Activated CD4-positive, alpha-beta T cell treated with anti-CD3 and anti-CD28 coated beads for 4 hours (primary cell): Measurements from ENCODE around the gene IQCH.

Experiments
- DNase-seq, 2 donors: peaks; one replicate each; pipeline ENCODE4 v3.0.0-alpha.2; 2020

IQCH gene

DNA sequence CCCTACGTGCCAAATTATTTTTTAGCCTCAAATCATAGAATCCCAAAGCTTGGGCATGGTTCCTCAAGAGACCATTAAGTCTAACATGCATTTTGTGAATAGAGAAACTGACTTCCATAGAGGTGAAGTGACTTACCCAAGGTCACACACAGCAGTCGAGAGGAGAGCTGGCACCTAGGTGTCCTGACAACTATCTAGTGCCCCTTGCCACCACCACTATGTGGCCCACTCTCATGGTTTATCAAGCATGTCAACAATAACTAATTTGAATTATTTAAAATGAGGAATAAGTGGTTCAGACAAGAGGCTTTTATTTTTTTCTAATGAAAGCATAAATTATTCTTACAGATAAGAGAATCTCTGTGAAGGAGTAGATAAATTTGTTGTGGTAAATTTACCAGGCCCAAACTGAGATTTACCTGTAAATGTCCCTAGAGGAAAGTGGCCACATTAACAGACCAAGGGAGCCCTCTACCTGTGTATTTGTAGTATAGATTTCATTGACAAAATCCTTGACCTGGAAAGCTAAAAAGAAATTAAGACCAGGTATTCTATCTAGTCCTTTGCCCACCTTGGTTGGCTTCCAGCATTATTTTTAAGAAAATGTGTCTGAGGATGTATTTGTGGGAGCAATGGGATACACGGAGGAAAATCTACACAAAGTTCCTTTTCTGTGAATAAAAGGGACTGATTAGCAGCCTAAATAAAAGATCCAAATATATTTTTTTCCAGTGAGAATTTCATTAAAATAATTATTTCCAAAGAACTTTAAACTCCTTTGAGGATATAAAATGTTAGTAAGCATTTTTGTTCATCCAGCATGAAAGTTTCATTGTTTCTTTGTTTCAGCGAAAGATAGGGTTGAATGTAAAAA is 49.1 kb downstream of the IQCH start:
- DNase-seq = peak; percentile 25

DNA sequence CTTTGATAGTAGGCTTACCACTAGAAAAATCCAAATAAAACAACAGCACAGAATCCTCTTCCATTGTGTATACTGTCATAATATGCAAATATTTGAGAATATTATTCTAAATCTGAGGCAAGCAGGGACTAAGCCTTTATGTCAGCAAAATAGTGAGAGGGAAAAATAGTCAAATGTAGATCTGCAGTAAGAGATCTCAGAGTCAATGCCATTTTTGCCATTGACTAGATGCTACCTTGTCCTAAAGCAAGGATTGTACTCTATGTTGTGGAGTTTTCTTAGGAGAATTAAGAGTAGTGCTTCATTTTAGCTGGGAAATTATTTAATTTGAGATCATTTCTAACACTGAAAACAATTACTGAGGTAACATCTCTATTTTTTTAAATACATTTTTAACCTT is 50.2 kb downstream of the IQCH start:
- no peak for DNase-seq

DNA sequence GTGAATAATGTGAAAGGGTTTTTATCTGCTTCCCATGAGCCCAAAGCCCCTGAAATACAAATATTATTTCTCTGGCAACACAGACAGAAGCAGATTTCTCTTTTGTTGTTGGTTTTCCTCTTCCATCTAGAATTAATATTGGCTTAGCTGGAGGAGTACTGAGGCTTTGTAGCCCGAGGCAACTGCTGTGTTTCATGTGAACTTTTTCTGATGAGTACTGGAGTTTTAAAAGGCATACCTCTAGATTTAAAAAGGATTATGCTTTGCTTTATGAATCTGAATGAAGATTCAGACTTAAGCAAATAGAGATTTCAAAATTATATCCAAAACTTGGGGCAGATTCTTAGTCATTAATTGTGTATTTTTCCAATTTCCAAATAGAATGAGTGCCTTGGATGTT is 50.9 kb downstream of the IQCH start:
- no peak for DNase-seq

DNA sequence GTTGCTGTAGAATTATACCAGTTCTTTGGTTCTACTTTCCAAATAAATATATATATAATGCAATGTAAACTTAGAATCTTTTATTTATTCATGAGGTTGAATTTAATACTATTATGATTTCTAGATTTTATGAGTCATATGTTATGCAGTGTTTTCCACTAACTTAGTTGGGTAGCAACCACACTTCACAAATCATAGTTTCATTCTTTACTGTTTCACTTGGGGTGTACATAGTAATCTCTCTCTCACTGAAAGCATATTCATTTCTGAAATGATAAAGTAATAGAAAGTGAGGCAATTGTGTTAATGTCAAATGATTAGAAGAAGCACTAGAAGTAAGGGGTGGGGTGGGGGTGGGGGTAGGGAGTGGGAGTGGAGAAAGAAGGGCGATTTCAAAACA is 52.6 kb downstream of the IQCH start:
- no peak for DNase-seq

DNA sequence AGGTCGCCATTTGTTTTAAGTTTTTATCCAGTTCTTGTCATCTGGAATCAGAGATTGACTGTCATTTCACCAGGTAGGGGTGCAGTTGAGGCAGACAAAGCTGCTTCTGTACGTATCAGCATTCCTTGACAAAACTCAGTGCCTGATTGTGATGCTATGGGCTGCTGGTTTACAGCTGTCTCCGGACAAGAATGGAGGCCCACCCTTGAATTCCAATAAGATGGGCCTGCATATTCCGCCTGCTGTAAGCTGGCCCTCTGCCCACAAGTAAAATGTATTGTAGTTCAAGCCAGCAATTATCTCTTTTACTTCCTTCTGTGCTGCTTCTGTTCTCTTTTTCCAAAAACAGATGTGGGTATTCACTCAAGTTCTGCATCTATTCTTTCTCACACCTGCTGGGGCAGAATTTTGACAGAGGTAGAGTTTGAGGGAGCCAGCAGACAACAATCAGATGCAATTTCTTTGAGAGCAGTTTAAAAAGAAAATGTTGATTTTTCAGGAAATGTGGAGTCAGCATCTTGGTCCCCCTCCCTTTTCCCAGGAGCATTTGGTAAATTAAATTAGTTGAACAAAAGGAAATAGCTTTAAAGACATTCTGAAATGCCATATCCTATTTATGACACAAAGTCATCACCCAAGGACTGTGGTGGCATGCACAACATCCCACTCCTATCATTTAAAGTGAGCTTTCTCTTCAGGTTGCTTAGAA is 53.5 kb downstream of the IQCH start:
- no peak for DNase-seq

DNA sequence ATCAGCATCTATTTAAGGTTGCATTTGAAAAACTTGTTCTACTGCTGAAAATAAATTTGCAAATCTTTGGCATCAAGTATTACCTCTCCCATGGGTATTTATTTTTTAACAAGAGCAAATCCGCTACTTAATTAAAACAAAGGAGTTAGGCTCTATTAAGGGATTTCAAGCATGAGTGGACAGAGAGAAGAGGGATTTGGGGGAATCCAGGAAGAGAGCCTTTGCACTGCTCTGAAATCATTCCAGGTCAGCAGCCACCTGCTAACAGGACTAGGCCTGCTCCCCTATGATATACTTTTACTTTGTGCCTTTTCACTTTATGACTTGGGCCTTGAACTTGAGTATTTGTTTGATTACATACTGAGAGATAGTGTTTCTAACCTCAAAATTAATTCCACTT is 57.1 kb downstream of the IQCH start:
- no peak for DNase-seq

DNA sequence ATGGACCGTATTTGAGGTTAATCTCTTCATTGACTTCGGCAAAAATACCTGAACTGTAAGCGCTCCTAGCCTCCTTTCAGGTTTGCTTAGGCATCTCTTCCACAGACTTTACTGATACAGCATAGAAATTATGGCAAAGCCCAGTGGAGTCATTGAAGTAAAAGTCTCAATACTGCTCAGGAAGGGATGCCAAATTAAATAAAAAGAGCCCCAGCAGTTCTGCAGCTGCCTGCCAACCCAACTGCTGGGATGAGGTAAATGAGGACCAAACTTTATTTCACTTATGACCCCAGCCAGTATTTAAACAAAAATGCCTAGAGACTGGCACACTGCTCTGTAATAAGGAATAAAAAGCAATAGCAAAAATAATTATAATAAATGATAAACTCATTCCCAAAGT is 65.4 kb downstream of the IQCH start:
- no peak for DNase-seq

DNA sequence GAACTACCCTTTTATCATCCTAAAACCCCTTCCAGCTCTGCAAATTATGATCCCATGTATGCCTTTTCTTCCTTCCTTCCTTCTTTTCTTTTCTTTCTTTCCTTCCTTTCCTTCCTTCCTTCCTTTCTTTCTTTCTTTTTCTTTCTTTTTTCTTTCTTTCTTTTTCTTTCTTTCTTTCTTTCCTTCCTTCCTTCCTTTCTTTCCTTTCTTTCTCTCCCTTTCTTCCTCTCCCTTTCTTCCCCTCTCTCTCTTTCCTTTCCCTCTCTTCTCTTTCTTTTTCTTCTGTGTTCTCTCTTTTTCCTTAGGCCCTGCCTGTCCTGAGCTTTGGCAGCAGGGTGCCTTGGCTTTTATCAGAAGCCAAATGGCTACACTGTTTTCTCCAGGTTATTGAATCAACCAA is 66.8 kb downstream of the IQCH start:
- no peak for DNase-seq

DNA sequence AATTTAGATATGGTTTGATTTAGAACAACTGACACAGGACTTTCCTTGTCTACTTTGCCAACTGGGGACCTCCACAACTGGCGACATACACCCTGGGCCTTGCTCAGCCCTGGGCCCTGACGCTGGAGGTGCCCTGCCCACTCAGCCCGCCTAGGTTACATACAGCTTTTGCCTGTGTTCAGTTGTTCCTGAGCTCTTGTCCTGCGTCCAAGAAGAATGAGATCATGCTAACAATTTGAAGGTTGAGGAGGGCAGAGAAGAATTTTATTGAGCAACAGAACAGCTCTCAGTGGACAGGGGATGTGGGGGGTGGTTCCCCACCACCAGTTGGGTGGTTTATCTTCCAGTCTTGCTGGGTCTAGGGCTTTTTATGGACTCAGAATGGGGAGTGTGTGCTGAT is 67.9 kb downstream of the IQCH start:
- DNase-seq = no peak

DNA sequence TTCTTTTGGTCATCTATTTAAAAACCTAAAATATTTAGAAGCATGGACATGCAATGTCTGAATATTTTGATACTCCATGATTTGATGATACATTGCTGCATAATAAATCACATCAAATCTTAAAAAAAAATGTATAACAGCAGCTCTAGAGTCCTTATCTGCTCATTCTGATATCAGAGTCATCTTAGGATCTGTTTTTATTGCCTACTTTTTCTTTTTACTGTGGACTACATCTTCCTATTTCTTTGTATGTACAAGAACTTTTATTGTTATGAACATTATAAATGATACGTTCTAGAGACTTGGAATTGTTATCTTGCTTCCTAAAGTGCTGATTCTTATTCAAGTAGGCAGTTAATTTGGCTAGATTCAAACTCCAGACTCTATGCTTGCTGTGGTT is 72.7 kb downstream of the IQCH start:
- no peak for DNase-seq

DNA sequence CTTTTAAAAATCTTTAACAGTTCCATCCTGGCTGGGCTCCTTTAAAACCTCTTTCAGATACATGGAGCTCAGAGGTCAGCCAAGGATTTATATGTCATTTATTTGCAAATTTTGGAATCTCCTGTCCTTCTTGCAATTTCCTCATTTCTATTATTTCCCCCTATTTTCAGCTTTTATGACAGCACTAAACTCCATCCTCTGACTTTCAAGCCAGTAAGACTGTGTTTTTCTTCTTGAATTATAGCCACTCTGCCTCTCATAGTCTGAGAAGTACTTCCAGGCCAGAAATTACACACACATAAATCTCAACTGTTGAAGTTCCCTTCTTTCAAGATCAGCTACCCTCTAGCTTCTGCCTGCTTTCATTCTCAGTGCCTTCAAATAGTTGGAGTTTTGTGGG is 73.2 kb downstream of the IQCH start:
- no peak for DNase-seq

DNA sequence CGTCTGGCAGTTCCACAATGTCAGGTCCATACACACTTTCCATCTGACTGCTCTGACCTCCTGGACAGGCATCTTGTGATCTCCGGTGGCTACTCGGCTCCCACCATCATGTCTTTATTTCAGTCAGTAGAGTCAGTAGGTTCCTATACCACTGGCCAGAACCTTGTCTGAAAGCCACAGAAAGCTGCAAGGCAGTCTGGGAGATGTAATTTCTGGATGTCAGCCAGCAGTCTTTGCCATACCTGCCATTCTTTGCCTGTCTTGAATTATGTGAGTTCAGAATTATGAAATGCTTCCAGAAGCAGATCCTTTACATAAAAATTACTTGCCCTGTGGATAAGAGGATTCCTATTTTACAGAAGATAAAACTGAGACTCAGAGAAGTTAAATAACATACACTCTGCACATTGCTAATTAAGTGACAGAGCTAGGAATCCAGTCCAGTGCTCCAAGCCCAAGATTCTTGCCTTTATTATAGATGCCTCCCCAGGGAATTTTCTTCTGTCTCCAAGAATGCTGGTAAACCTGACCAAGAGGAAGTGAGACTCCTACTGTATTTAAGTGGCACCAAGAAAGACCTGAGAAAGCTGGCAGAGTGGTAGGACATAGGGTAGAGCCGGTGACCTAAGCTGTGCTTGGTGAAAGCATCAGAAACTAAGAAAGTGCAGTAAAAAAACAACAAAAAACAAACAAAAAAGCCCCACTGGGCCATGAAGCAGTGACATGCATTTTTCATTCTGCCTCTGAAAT is 75.6 kb downstream of the IQCH start:
- no peak for DNase-seq

DNA sequence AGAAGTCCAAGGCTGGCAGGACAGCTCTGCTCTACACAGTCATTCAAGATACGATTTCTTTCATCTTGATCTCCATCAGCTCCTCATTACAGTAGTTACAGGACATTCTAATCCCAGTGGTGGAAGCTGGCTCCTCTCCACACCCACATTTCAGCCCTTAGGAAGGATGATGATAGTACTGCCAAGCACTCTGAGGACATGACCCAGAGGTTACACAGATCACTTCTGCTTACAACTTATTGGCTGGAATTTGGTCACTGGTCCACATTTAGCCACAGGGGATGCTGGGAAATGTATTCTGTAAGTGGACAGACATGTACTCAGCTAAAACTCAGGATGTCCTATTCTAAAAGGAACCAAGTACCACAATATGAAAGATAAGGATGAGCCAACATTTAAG is 77.1 kb downstream of the IQCH start:
- no peak for DNase-seq

DNA sequence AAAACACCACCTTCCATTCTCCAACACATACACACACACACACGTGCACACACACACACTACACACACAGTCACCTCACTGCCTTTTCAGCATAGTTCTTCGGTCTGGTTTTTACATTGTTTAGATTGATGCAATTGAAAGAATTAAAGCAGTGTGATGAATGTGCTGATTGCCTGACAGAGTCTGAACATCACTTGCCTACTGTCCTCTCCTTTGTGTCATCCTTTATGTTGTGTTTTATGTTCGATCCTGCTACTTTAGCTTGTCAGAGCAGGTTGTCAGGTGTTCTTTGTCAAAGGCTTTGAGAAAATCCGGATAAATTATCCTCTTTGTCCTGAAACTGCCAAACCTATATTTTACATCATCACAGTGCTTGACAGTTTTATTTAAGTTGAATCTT is 80.4 kb downstream of the IQCH start:
- DNase-seq = no peak

DNA sequence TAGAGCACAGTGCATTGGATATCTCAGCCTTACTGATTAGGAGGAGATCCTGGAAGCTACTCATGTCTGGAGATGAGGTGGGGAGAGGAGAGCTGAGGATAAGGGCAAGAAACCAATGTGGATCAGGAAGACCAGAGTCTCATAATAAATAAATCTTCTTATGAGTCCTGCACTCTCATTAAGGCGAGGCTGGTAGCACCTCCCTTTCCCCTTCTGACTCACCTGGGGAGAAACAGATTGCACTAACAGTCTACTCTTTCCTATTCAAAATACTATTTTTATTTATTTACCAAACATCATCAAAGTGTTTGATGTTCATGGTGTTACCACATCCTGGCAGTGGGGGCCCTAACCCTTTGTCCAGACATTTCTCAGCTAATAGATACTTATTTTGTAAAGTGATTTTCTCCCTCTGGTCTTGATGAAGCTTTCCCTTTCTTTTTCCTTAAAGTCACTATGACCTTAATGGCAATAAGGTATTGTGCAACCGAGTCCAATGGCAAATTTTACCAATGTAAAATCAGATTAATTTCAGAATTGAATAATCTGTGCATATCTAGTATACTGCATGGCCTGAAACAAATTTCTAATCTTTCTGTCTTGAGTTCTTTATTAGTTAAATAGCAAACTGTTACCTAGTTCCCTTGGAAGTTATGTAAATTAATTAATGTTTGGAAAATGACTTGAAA is 81.1 kb downstream of the IQCH start:
- no peak for DNase-seq

DNA sequence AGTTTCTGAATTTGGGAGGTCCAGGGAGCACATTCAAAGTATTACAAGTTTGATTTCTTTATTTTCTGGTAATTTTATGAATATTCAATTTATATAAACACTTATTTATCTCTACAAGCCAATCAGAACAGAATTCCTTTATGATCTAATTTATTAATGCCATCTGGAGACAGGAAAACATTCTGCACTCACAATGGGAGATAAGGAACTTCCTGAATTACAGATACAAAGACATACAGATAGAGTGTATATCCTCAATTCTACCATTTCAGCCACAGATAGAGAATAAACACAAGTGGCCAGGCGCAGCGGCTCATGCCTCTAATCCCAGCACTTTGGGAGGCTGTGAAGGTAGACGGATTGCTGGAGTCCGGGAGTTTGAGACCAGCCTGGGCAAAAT is 86.0 kb downstream of the IQCH start:
- DNase-seq = no peak

DNA sequence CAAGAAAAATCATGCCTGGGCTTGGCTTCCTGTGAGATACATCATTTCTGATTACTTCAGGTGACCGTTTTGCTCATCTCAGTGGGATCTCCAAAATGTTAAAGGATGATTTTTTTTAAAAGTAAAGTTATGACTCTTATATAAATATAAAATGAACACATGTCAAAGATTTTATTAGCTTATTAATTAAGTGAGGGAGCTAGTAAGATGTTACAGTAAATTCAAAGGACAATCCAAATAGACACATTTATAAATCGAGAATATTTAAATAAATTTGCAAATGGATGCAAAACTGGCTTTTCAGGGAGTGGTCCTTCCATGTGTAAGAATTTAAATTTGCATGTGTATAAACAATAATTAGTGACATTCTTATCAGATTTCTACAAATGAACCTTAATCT is 87.0 kb downstream of the IQCH start:
- no peak for DNase-seq

DNA sequence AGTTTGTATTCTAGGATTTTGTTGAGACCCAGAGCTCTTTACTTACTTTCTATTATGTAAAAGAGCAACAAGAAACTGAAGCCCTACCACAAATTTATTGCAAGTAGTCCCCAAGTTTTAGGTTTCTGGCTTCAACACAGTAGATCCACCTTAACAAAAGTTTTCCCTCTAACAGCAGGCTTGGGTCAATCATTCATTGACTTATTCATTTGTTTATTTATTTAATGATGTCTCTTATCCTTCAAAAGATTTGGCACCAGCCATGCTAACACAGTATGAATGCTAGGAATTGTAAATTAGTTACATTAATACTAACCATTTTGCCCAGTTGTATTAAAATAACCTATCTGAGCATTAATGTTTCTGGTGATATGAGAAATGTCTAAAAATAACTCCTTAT is 88.6 kb downstream of the IQCH start:
- DNase-seq = no peak

DNA sequence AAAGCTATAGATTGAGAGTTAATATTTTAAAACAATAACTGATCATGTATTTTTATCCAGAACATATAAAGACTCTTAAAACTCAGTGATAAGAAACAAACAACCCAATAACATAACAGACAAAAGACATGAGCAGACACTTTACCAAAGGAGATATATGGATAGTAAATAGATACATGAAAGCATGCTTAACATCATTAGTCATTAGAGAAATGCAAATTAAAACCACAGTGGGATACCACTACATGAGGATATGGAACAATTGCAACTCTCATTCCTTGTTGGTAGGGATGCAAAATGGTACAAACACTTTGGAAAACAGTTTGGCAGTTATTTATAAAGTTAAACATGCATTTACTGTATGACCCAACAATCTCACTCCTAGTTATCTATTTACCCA is 95.0 kb downstream of the IQCH start:
- DNase-seq = no peak

DNA sequence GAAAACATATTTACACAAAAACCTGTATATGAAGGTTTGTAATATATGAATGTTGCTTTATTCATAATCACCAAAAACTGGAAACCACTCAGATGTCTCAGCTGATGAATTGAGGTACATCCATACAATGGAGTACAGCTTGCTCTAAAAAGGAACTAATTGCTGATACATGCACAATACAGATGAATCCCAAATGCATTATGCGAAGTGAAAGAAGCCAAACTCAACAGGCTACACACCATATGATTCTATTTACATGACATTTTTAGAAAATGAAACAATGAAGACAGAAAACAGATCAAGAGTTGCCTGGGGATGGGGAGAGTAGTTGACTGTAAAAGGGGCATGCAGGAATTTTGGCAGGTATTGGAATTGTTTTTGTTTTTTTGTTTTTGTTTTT is 95.5 kb downstream of the IQCH start:
- DNase-seq = no peak

DNA sequence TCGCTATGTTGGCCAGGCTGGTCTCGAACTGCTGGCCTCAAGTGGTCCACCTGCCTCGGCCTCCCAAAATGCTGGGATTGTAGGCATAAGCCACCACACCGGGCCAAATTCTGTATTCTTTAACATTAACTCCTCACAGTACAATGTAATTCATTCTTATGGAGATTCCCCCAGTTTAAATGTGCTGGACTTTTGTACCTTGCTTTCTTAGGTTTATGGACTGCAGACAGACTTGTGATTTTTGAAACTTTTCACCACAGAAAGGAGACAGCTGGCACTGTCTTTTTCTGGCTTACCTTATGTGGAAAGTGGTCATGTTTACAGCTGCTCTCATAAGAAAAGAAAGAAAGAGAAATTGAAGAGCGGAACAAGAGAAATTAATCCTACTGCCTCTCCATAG is 103.8 kb downstream of the IQCH start:
- DNase-seq = no peak

DNA sequence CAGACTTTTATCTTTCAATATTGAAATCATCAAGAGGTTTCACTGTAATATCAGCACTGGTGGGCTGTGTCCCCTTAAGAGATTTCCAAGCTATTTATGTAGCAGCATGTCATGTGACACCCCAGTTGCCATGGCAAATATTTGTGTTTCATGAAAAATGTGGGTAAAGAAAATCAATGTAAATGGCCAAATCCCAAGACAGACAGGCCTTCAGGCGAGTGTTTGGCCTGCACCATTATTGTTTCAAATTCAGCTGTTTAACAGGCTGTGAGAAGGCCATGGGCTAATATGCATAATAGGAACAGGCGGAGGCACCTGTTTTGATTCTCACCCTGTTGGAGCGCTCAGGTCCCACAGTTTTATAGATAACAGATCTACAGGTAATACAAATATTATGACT is 104.2 kb downstream of the IQCH start:
- DNase-seq = no peak

DNA sequence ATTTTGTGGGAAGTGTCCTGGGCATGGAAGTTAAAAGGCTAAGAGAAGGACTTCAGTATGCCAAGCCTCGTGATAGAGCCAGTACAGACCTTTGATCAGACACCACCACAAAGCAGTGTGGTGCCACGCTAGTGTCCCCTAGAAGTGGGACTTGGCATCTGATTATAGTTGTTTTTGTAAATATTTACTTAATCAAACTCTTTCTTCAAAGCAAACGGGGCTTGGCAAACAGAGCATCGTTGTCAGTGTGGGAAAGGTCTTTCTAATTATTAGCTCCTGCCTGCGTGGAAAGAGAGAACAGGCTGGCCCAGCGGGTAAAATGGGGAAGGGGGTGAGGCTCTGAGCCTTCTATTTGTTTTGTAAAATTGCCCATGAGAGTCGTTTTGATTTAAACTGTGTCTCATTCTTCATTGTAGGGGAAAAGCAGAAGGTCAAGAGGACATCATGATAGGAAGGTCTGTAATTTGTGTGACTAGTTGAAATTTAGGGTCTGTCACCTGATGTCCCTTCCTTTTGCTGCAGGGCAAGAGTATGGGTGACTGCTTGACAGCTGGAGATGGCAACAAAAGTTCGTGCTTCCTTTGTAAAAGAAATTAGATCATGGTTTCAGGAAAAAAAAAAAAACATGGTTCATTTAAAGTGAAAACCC is 105.0 kb downstream of the IQCH start:
- no peak for DNase-seq
